Stimulated activated CD8-positive, alpha-beta memory T cell treated with anti-CD3 and anti-CD28 coated beads, Interleukin-4, amount 100 ng/mL, for 24 hours (primary cell): ENCODE results near the gene ABCD1.
"Not testable (repeated sequence)": the region's sequence is repeated elsewhere in the genome, so short reads cannot be mapped to it uniquely, and the experiment has no call there.

Experiments
- DNase-seq: peaks from one replicate; pipeline ENCODE4 v3.0.0-alpha.2; 2020; ENCODE audit warnings: low read depth

Gene ABCD1

GRCh38 chrX:153734871-153735270 is 10.2 kb downstream of the ABCD1 start:
- no peak for DNase-seq

- DNase-seq, result no peak
These were observed 10.6 kb downstream of the ABCD1 start for GRCh38 chrX:153735274-153735673.

- no peak for DNase-seq
These were observed 11.6 kb downstream of the ABCD1 start for GRCh38 chrX:153736071-153736820.

- no peak for DNase-seq
These were observed 12.3 kb downstream of the ABCD1 start for GRCh38 chrX:153736871-153737441.

GRCh38 chrX:153738056-153738605 is 13.5 kb downstream of the ABCD1 start:
- DNase-seq, result no peak

GRCh38 chrX:153739754-153740486 is 15.3 kb downstream of the ABCD1 start:
- no peak for DNase-seq

GRCh38 chrX:153740631-153741222 is 16.1 kb downstream of the ABCD1 start:
- no peak for DNase-seq

GRCh38 chrX:153741446-153741845 is 16.8 kb downstream of the ABCD1 start:
- no peak for DNase-seq

GRCh38 chrX:153742111-153742510 is 17.5 kb downstream of the ABCD1 start:
- DNase-seq, result not testable (repeated sequence)

- DNase-seq, result not testable (repeated sequence)
These were observed 18.3 kb downstream of the ABCD1 start for GRCh38 chrX:153742796-153743467.

- not testable (repeated sequence) for DNase-seq
These were observed 19.0 kb downstream of the ABCD1 start for GRCh38 chrX:153743468-153744209.

GRCh38 chrX:153744210-153745066 is 19.8 kb downstream of the ABCD1 start:
- no peak for DNase-seq

GRCh38 chrX:153745067-153745433 is 20.4 kb downstream of the ABCD1 start:
- not testable (repeated sequence) for DNase-seq

- no peak for DNase-seq
These were observed 21.7 kb downstream of the ABCD1 start for GRCh38 chrX:153746359-153746758.

GRCh38 chrX:153746991-153747390 is 22.3 kb downstream of the ABCD1 start:
- DNase-seq, result not testable (repeated sequence)

- DNase-seq, result not testable (repeated sequence)
These were observed 24.4 kb downstream of the ABCD1 start for GRCh38 chrX:153749017-153749416.

GRCh38 chrX:153750127-153750774 is 25.6 kb downstream of the ABCD1 start:
- no peak for DNase-seq

- DNase-seq, result no peak
These were observed 30.5 kb downstream of the ABCD1 start for GRCh38 chrX:153755136-153755535.

GRCh38 chrX:153761863-153762262 is 37.2 kb downstream of the ABCD1 start:
- DNase-seq, result no peak
